ENCODE measurements around the gene ORC1. TPM values are rescaled to one million over a fixed set of nuclear protein-coding genes. Genes with fewer than 3 reads are reported as not detected.

The ORC1 gene
- total RNA-seq, 1 donor = 5.2 TPM

DNA sequence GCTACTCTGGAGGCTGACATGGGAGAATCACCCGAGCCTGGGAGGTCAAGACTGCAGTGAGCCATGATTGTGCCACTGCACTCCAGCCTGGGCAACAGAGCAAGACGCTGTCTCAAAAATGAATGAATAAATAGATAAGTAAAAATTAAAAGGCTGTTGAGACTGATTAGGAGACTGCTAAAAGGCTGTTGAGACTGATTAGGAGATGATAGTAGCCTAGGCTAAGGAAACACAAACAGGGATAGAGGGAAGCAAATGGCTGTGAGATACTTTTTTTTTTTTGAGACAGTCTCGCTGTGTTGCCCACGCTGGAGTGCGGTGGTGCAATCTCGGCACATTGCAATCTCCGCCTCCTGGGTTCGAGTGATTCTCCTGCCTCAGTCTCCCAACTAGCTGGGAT is 28.6 kb upstream of the ORC1 start:
- no peak overlapping the region for H3K4me3 ChIP-seq (ENCODE audit: low read depth, low read length)
- no peak for DNase-seq (ENCODE audit: low read depth)
- TF ChIP-seq, protein P1, sequence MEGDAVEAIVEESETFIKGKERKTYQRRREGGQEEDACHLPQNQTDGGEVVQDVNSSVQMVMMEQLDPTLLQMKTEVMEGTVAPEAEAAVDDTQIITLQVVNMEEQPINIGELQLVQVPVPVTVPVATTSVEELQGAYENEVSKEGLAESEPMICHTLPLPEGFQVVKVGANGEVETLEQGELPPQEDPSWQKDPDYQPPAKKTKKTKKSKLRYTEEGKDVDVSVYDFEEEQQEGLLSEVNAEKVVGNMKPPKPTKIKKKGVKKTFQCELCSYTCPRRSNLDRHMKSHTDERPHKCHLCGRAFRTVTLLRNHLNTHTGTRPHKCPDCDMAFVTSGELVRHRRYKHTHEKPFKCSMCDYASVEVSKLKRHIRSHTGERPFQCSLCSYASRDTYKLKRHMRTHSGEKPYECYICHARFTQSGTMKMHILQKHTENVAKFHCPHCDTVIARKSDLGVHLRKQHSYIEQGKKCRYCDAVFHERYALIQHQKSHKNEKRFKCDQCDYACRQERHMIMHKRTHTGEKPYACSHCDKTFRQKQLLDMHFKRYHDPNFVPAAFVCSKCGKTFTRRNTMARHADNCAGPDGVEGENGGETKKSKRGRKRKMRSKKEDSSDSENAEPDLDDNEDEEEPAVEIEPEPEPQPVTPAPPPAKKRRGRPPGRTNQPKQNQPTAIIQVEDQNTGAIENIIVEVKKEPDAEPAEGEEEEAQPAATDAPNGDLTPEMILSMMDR (IDR thresholded peaks at IDR 0.05; ENCODE audit: insufficient read depth, low read depth, low read length) = no peak

DNA sequence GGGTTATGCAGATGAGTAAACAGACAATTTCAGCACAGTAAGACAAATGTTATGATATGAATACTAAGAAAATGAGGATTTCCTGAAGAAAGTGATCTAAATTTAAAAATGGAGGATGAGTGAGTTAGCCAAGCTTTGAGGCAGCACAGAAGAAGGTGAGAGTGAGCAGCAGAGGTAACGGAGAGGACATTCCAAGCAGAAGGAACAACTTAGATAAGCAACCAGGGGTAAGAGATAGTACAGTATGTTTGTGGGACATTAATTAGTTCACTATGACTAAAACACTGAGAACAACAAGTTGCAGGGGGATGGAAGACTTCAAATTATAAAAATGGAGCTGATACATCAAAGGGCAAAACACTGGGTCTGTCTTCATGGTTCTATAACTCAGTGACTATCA is 22.9 kb upstream of the ORC1 start:
- TF ChIP-seq, protein P1 (IDR thresholded peaks at IDR 0.05; ENCODE audit: insufficient read depth, low read depth, low read length) = no peak
- DNase-seq (ENCODE audit: low read depth) = no peak
- no peak overlapping the region for H3K4me3 ChIP-seq (ENCODE audit: low read depth, low read length)

DNA sequence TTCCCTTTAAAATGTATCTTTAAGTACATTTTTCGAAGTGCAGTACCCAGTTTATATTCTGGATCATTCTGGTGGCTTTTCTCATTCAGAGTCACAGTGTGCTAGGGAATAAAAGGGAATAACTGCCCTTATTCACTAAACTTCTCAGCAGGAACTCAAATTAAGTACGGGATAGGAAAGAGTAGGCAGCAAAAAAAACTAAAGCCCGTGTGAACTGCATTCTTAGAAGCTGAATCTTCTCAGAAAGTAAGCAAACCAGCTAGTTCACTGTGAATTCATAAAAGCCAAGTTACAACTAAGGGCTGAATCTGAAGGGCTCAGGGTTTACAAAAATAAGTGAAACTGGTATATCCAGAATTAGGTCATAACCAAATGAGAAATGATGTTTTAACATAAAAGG is 22.1 kb upstream of the ORC1 start:
- DNase-seq (ENCODE audit: low read depth) = peak; percentile 18
- H3K4me3 ChIP-seq (ENCODE audit: low read depth, low read length) = no peak overlapping the region
- TF ChIP-seq, protein P1 (IDR thresholded peaks at IDR 0.05; ENCODE audit: insufficient read depth, low read depth, low read length) = no peak

DNA sequence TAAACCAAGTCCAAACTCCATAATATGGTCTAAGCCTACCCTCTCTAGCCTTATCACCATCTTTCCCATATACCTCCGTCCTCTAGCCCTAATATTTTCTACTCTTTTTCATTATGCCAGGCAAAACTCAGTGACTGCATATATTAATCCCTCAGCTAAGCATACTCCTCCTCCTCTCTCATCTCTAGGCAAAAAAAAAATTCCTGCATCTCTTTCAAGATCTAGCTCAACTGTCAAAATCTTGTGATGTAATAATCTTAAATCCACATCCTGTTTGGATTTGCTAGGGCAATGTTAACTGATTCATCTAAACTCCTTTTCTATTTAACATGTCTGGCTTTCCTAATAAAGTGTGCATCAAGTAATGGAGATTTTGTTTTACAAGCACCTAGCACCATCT is 20.6 kb upstream of the ORC1 start:
- TF ChIP-seq, protein P1 (IDR thresholded peaks at IDR 0.05; ENCODE audit: insufficient read depth, low read depth, low read length) = no peak
- peak; percentile 59 for DNase-seq (ENCODE audit: low read depth)
- H3K4me3 ChIP-seq (ENCODE audit: low read depth, low read length) = no peak overlapping the region

DNA sequence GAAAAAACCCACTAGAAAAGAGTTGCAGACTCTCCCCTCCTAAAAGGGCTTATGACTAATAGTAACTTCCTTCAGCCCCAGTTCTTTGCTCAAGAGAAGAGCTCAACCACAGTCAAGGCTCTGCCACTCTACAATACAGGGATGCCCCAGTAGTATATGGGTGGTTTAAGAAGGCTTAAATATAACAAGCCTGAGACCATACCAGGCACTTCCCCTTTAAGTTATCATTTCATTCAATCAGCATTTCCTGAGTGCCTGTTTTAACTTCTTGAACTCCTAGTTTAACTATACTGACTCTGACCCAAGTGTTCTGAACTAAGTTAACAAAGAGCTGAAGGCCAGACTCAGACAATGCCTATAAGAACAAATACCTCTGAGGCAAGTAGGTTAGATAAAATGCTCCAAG is 20.0 kb upstream of the ORC1 start:
- DNase-seq (ENCODE audit: low read depth) = peak; percentile 16
- no peak overlapping the region for H3K4me3 ChIP-seq (ENCODE audit: low read depth, low read length)
- TF ChIP-seq, protein P1 (IDR thresholded peaks at IDR 0.05; ENCODE audit: insufficient read depth, low read depth, low read length) = no peak

DNA sequence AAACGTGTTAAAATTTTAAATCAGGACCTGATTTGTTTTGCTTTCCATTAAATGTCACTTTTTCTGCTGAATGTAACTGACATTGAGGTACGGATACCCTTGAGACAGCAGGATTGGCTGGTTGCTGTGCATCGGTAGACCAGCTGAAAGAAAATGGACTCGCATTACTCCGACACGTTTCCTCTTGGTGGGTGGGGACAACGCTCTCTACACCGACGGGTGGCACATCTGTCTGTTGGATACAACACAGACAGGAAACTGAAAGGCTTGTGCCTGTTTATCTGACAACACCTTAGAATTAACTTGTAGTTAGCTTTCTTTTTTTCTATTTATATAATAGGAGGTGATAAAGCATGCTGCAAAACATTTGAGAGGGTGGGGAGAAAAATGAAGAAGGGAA is 19.5 kb upstream of the ORC1 start:
- H3K4me3 ChIP-seq (ENCODE audit: low read depth, low read length) = no peak overlapping the region
- DNase-seq (ENCODE audit: low read depth) = no peak
- TF ChIP-seq, protein P1 (IDR thresholded peaks at IDR 0.05; ENCODE audit: insufficient read depth, low read depth, low read length) = no peak

DNA sequence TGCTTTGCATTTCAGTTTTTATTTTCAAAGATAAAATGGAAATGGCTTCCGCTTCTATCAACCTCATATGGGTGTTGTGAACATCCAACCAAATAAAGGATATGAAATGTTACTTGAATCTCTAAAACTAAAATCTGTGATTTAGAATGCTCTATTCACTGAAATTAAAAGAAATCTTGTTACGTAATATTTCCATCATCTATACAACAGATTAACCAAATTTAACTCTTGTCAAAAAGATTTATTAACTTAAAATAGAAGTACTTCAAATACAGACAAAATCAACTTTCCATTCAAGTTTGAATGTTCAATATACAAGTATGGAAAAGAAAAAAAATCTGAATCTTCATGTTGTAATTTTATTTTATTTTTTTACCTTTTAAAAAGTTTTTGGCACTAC is 18.8 kb upstream of the ORC1 start:
- TF ChIP-seq, protein P1 (IDR thresholded peaks at IDR 0.05; ENCODE audit: insufficient read depth, low read depth, low read length) = no peak
- H3K4me3 ChIP-seq (ENCODE audit: low read depth, low read length) = no peak overlapping the region
- DNase-seq (ENCODE audit: low read depth) = no peak

All from fibroblast of villous mesenchyme (primary cell).